WTC11 (cell line): ENCODE measurements around the gene SAMD4A. TPM values are rescaled to one million over a fixed set of nuclear protein-coding genes. Genes with fewer than 3 reads are reported as not detected.

Experiments
- ATAC-seq: fragments of 200-7000 bp; cut with Tn5 transposase; 2 replicates; pipeline ENCODE4 v1.10.0; 2021; ENCODE audit warnings: mild to moderate bottlenecking, moderate library complexity
- CTCF ChIA-PET: fragments of 300-600 bp; sonication (Branson Sonifier 250); formaldehyde crosslinking; loops from one replicate; lab custom pipeline; 2021; ENCODE audit warnings: antibody characterized with exemption; lab: Charles Lee
- POLR2A ChIA-PET: fragments of 350-600 bp; sonication (Branson Sonifier 250); formaldehyde crosslinking; loops from one replicate; lab custom pipeline; 2021; ENCODE audit warnings: antibody characterized with exemption; lab: Charles Lee
- DNase-seq: peaks from one replicate; pipeline ENCODE4 v3.0.0; 2021; ENCODE audit warnings: low spot score
- H3K27ac Mint-ChIP-seq: 2 replicates; pipeline ENCODE4 v1.8.0; 2021; ENCODE audit warnings: mixed read lengths
- H3K27me3 Mint-ChIP-seq: 2 replicates; pipeline ENCODE4 v1.8.0; 2021; ENCODE audit warnings: low read depth, mild to moderate bottlenecking, moderate library complexity, mixed read lengths
- H3K36me3 Mint-ChIP-seq: 2 replicates; pipeline ENCODE4 v1.8.0; 2021; ENCODE audit warnings: mixed read lengths
- H3K4me1 Mint-ChIP-seq: 2 replicates; pipeline ENCODE4 v1.8.0; 2022; ENCODE audit warnings: mixed read lengths
- H3K4me3 Mint-ChIP-seq: 2 replicates; pipeline ENCODE4 v1.8.0; 2021; ENCODE audit warnings: mild to moderate bottlenecking, moderate library complexity, mixed read lengths
- H3K9me3 Mint-ChIP-seq: 2 replicates; pipeline ENCODE4 v1.8.0; 2021; ENCODE audit warnings: mixed read lengths
- CBFB ChIP-seq: sonication (generic); formaldehyde crosslinking; IDR thresholded peaks from 2 replicates; pipeline ENCODE4 v1.8.1; 2022; ENCODE audit warnings: mild to moderate bottlenecking, low read depth, missing genetic modification reagents
- CREM ChIP-seq: sonication (generic); formaldehyde crosslinking; IDR thresholded peaks from 2 replicates; pipeline ENCODE4 v1.8.1; 2022; ENCODE audit warnings: mild to moderate bottlenecking, missing genetic modification reagents, moderate library complexity
- ESRRA ChIP-seq: sonication (generic); formaldehyde crosslinking; IDR thresholded peaks from 2 replicates; pipeline ENCODE4 v1.8.1; 2022; ENCODE audit warnings: mild to moderate bottlenecking, missing genetic modification reagents, borderline replicate concordance
- FOXP4 ChIP-seq: sonication (generic); formaldehyde crosslinking; IDR thresholded peaks from 2 replicates; pipeline ENCODE4 v1.8.0; 2022; ENCODE audit warnings: mild to moderate bottlenecking, missing genetic modification reagents
- HMGXB4 ChIP-seq: sonication (generic); formaldehyde crosslinking; IDR thresholded peaks from 2 replicates; pipeline ENCODE4 v1.8.1; 2023; ENCODE audit warnings: mild to moderate bottlenecking, moderate library complexity, missing genetic modification reagents
- MLX ChIP-seq: sonication (generic); formaldehyde crosslinking; IDR thresholded peaks from 2 replicates; pipeline ENCODE4 v1.8.1; 2023; ENCODE audit warnings: mild to moderate bottlenecking, missing genetic modification reagents, moderate library complexity
- NFE2L1 ChIP-seq: sonication (generic); formaldehyde crosslinking; IDR thresholded peaks from 2 replicates; pipeline ENCODE4 v1.8.1; 2023; ENCODE audit warnings: missing genetic modification reagents
- OVOL2 ChIP-seq: fragments of 250-450 bp; sonication (Bioruptor Pico); IDR thresholded peaks from 2 replicates; pipeline ENCODE4 v1.9.0; 2021; ENCODE audit warnings: mild to moderate bottlenecking, borderline replicate concordance
- PRDM15 ChIP-seq: sonication (generic); formaldehyde crosslinking; IDR thresholded peaks from 2 replicates; pipeline ENCODE4 v1.8.0; 2022; ENCODE audit warnings: missing genetic modification reagents
- SMAD3 ChIP-seq: sonication (generic); formaldehyde crosslinking; IDR thresholded peaks from 2 replicates; pipeline ENCODE4 v1.8.0; 2022; ENCODE audit warnings: missing genetic modification reagents, mild to moderate bottlenecking, borderline replicate concordance
- SOX15 ChIP-seq: fragments of 250-450 bp; sonication (Bioruptor Pico); IDR thresholded peaks from 2 replicates; pipeline ENCODE4 v1.9.0; 2021; ENCODE audit warnings: mild to moderate bottlenecking
- TP53 ChIP-seq: sonication (generic); formaldehyde crosslinking; IDR thresholded peaks from 2 replicates; pipeline ENCODE4 v1.8.1; 2023; ENCODE audit warnings: mild to moderate bottlenecking, missing genetic modification reagents
- ZNF121 ChIP-seq: sonication (generic); formaldehyde crosslinking; IDR thresholded peaks from 2 replicates; pipeline ENCODE4 v1.8.0; 2023; ENCODE audit warnings: missing genetic modification reagents
- ZNF138 ChIP-seq: sonication (generic); formaldehyde crosslinking; conservative IDR thresholded peaks from 2 replicates; pipeline ENCODE4 v1.8.1; 2022; ENCODE audit warnings: mild to moderate bottlenecking, moderate library complexity, missing genetic modification reagents
- ZNF281 ChIP-seq: sonication (generic); formaldehyde crosslinking; IDR thresholded peaks from 2 replicates; pipeline ENCODE4 v1.8.0; 2023; ENCODE audit warnings: mild to moderate bottlenecking, missing genetic modification reagents
- ZNF396 ChIP-seq: fragments of 250-450 bp; sonication (Bioruptor Pico); IDR thresholded peaks from 2 replicates; pipeline ENCODE4 v1.8.0; 2021; ENCODE audit warnings: mild to moderate bottlenecking, moderate library complexity, borderline replicate concordance
- ZNF416 ChIP-seq: fragments of 250-450 bp; sonication (Bioruptor Pico); IDR thresholded peaks from 2 replicates; pipeline ENCODE4 v1.9.0; 2021; ENCODE audit warnings: mild to moderate bottlenecking, inconsistent platforms
- ZNF423 ChIP-seq: fragments of 250-450 bp; sonication (Bioruptor Pico); IDR thresholded peaks from 2 replicates; pipeline ENCODE4 v2.1.2; 2022; ENCODE audit warnings: mild to moderate bottlenecking, moderate library complexity
- total RNA-seq: library from RNA; stranded (reverse); gene quantifications from 3 replicates; pipeline ENCODE4 v1.2.3, GENCODE V29; 2021
- TF ChIP-seq, protein P1 (sequence below): sonication (generic); formaldehyde crosslinking; IDR thresholded peaks from 2 replicates; pipeline ENCODE4 v1.8.0; 2022; ENCODE audit warnings: mild to moderate bottlenecking, missing genetic modification reagents
- TF ChIP-seq, protein P2 (sequence below): fragments of 250-450 bp; sonication (Bioruptor Pico); IDR thresholded peaks from 2 replicates; pipeline ENCODE4 v1.9.0; 2021; ENCODE audit warnings: mild to moderate bottlenecking

The SAMD4A gene
- total RNA-seq, 1 experiment from 2014 or later: 6.0 TPM

DNA sequence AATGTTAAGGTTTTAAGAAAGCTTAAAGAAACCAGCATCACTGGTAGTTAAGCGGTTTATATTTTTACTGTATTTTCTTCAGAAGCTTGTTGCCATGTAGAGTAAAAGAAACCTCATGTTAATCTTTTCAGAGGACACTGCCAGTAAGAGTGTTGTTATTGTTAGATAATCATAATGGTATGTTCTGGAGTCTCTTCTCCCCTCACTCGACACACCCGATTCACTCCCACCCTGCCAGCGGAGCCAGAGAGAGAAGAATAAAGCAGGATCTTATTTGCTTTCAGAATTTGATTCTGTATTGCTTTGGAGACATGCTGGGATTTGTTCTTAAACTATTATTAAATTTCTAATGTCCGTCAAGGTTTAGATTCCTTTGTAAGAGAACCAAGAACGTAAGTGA, 113.7 kb downstream of the SAMD4A start (continued):
- no peak for TF ChIP-seq NFE2L1
- TF ChIP-seq ZNF138 (CRISPR knock-in tag): no peak
- TF ChIP-seq ZNF423: no peak

DNA sequence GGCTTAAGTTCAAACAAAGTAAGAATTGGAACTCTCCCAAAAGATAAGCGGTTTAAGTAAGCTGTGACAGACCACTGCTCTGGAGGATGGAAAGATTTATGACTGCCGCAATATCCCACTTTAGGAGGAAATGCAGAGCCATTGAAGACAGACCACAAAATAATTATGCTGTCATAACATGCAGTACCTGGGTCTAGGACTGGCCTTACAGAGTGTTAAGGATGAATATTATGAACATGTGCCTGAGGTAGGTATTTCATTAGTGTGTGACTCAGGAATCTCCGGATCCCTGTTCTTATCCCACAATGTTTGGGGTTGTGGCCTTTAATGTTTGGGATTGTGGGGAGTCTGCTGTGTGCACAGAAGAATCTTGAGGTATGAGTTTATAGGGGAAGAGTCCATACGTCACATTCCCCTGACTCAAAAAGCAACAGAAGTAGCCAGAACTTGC, 114.9 kb downstream of the SAMD4A start:
- ATAC-seq (no peak), DNase-seq (no peak)
- Mint-ChIP-seq H3K4me1 (peaks cover 56% of the 10 kb centered on the region), H3K4me3 (no peak overlapping the region), H3K27ac (no peak overlapping the region), H3K36me3 (no peaks in the 10 kb centered on the region), H3K27me3 (no peaks in the 10 kb centered on the region), H3K9me3 (no peaks in the 10 kb centered on the region)
- ChIA-PET CTCF (no interaction called here), POLR2A (no interaction called here)
- no peak for TF ChIP-seq OVOL2 (CRISPR knock-in tag)
- TF ChIP-seq TP53 (CRISPR knock-in tag): no peak
- no peak for TF ChIP-seq MLX (CRISPR knock-in tag)
- no peak for TF ChIP-seq FOXP4 (CRISPR knock-in tag)
- TF ChIP-seq, protein P1, sequence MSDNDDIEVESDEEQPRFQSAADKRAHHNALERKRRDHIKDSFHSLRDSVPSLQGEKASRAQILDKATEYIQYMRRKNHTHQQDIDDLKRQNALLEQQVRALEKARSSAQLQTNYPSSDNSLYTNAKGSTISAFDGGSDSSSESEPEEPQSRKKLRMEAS (CRISPR knock-in tag): no peak
- no peak for TF ChIP-seq ZNF121 (CRISPR knock-in tag)
- no peak for TF ChIP-seq HMGXB4
- TF ChIP-seq PRDM15 (CRISPR knock-in tag): no peak
- TF ChIP-seq ZNF396 (CRISPR knock-in tag): no peak
- TF ChIP-seq CBFB (CRISPR knock-in tag): no peak
- no peak for TF ChIP-seq NFE2L1
- TF ChIP-seq ZNF416: no peak
- no peak for TF ChIP-seq ESRRA
- TF ChIP-seq, protein P2, sequence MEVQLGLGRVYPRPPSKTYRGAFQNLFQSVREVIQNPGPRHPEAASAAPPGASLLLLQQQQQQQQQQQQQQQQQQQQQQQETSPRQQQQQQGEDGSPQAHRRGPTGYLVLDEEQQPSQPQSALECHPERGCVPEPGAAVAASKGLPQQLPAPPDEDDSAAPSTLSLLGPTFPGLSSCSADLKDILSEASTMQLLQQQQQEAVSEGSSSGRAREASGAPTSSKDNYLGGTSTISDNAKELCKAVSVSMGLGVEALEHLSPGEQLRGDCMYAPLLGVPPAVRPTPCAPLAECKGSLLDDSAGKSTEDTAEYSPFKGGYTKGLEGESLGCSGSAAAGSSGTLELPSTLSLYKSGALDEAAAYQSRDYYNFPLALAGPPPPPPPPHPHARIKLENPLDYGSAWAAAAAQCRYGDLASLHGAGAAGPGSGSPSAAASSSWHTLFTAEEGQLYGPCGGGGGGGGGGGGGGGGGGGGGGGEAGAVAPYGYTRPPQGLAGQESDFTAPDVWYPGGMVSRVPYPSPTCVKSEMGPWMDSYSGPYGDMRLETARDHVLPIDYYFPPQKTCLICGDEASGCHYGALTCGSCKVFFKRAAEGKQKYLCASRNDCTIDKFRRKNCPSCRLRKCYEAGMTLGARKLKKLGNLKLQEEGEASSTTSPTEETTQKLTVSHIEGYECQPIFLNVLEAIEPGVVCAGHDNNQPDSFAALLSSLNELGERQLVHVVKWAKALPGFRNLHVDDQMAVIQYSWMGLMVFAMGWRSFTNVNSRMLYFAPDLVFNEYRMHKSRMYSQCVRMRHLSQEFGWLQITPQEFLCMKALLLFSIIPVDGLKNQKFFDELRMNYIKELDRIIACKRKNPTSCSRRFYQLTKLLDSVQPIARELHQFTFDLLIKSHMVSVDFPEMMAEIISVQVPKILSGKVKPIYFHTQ (CRISPR knock-in tag): no peak
- no peak for TF ChIP-seq SMAD3 (CRISPR knock-in tag)
- no peak for TF ChIP-seq ZNF281 (CRISPR knock-in tag)
- no peak for TF ChIP-seq CREM (CRISPR knock-in tag)
- no peak for TF ChIP-seq SOX15 (CRISPR knock-in tag)
